OCI-LY7 (cell line): ENCODE data around the gene DDA1. TPM values are rescaled to one million over a fixed set of nuclear protein-coding genes. Genes with fewer than 3 reads are reported as not detected.

ENCODE experiments used
- BruUV-seq: library from RNA; stranded (reverse); fragments of 400-500 nt; replicated peaks from 2 replicates; lab custom pipeline; 2021; lab: Mats Ljungman, UMichigan
- CTCF ChIA-PET: fragments of 300-600 bp; sonication (Branson Sonifier 250); formaldehyde crosslinking; loops from one replicate; lab custom pipeline; 2022; ENCODE audit warnings: antibody characterized with exemption; ENCODE audit not compliant: unreplicated experiment; lab: Charles Lee
- POLR2A ChIA-PET: fragments of 300-600 bp; sonication (Branson Sonifier 250); formaldehyde crosslinking; loops from one replicate; lab custom pipeline; 2022; ENCODE audit warnings: antibody characterized with exemption; lab: Charles Lee
- DNase-seq: peaks from one replicate; pipeline ENCODE4 v3.0.0-alpha.2; 2015; ENCODE audit warnings: low spot score
- H2AFZ ChIP-seq: fragments of 200-600 bp; sonication (generic), shearing (Covaris generic); 2 replicates; pipeline ENCODE4 v1.6.1; 2014; ENCODE audit warnings: mild to moderate bottlenecking, antibody characterized with exemption, low read length, moderate library complexity
- H3K27ac ChIP-seq: fragments of 200-600 bp; sonication (generic); 2 replicates; pipeline ENCODE4 v1.5.1; 2014; ENCODE audit warnings: mixed run types, low read depth, mild to moderate bottlenecking, moderate library complexity, low read length, inconsistent platforms; ENCODE audit not compliant: poor library complexity, severe bottlenecking
- H3K36me3 ChIP-seq: fragments of 200-600 bp; sonication (generic); 2 replicates; pipeline ENCODE4 v1.6.1; 2014; ENCODE audit warnings: mild to moderate bottlenecking, antibody characterized with exemption, low read length, moderate library complexity, mixed read lengths; ENCODE audit not compliant: insufficient read depth
- H3K4me1 ChIP-seq: fragments of 200-600 bp; sonication (generic); 2 replicates; pipeline ENCODE4 v1.5.1; 2014; ENCODE audit warnings: mild to moderate bottlenecking, low read length; ENCODE audit not compliant: insufficient read depth, poor library complexity, severe bottlenecking
- H3K4me2 ChIP-seq: fragments of 200-600 bp; sonication (generic); 2 replicates; pipeline ENCODE4 v1.6.1; 2014; ENCODE audit warnings: mild to moderate bottlenecking, low read length
- H3K4me3 ChIP-seq: fragments of 200-600 bp; sonication (generic); 2 replicates; pipeline ENCODE4 v1.5.1; 2014; ENCODE audit warnings: mild to moderate bottlenecking, low read depth, low read length; ENCODE audit not compliant: poor library complexity, severe bottlenecking
- H3K79me2 ChIP-seq: fragments of 200-600 bp; sonication (generic); 2 replicates; pipeline ENCODE4 v1.6.1; 2016; ENCODE audit warnings: low read depth, mild to moderate bottlenecking, low read length, moderate library complexity, mixed read lengths; ENCODE audit not compliant: insufficient read depth
- H3K9me2 ChIP-seq: fragments of 200-600 bp; sonication (generic); 2 replicates; pipeline ENCODE4 v1.6.1; 2016; ENCODE audit warnings: mild to moderate bottlenecking, low read length, mixed read lengths; ENCODE audit not compliant: insufficient read depth
- H3K9me3 ChIP-seq: fragments of 200-600 bp; sonication (generic); 2 replicates; pipeline ENCODE4 v1.6.1; 2014; ENCODE audit warnings: mild to moderate bottlenecking, mixed run types, low read length, mixed read lengths
- H4K20me1 ChIP-seq: fragments of 200-600 bp; sonication (generic); 2 replicates; pipeline ENCODE4 v1.6.1; 2014; ENCODE audit warnings: mild to moderate bottlenecking, antibody characterized with exemption, low read length, moderate library complexity, mixed read lengths; ENCODE audit not compliant: insufficient read depth
- CTCF ChIP-seq: fragments of 200-600 bp; sonication (generic); conservative IDR thresholded peaks from 2 replicates; pipeline ENCODE4 v1.5.1; 2014; ENCODE audit warnings: mild to moderate bottlenecking, antibody characterized with exemption, low read length, moderate library complexity, mixed read lengths
- EZH2phosphoT487 ChIP-seq: fragments of 200-600 bp; sonication (generic); IDR thresholded peaks from 2 replicates; pipeline ENCODE4 v1.6.1; 2018; ENCODE audit warnings: low read depth, borderline replicate concordance, mild to moderate bottlenecking, mixed run types, antibody characterized with exemption, low read length, moderate library complexity, mixed read lengths
- intact Hi-C: fragments of 100-400 bp; cut with micrococcal nuclease; formaldehyde crosslinking; loops from one replicate; pipeline ENCODE4 v1.10.0; 2022; ENCODE audit not compliant: unreplicated experiment
- total RNA-seq, 2 experiments: library from RNA; depleted of rRNA in 1 of 2; stranded (reverse); fragments of >200 nt in 1 of 2; shearing (Covaris generic) in 1 of 2; gene quantifications; 2 replicates each; pipeline ENCODE4 v1.2.3, GENCODE V29; 2014 to 2022

The DDA1 gene
- total RNA-seq, 2 experiments from 2014 or later, result 36.6 to 48.8 TPM

GRCh38 chr19:17292301-17293074 is 16.9 kb upstream of the DDA1 start:
- H3K27ac ChIP-seq, result peak overlapping the region; percentile 63
- DNase-seq, result peak; percentile 87
- TF ChIP-seq EZH2phosphoT487 (no peak), CTCF (peak; percentile 78)
- no peaks in the 10 kb centered on the region for H3K9me3 ChIP-seq
- POLR2A ChIA-PET, result interaction anchor here (0.6 to 1.5 kb wide), 3 partner anchors 14 to 58 kb away, joined by 3 to 6 read pairs (median 4); no protein-coding TSS in a partner anchor
- H3K9me2 ChIP-seq, result no peaks in the 10 kb centered on the region
- peaks cover 16% of the 10 kb centered on the region; the same call in 1 of the 2 replicates for H3K36me3 ChIP-seq
- peak overlapping the region; percentile 77 for H3K4me3 ChIP-seq
- H3K79me2 ChIP-seq, result peaks cover 10% of the 10 kb centered on the region; the same call in 1 of the 2 replicates
- no TSS peak for BruUV-seq
- CTCF ChIA-PET, result interaction anchor here (0.6 kb wide), 1 partner anchor 8 kb away, joined by 3 read pairs; no protein-coding TSS in a partner anchor
- H2AFZ ChIP-seq, result peak overlapping the region; percentile 77
- H3K4me2 ChIP-seq, result peak overlapping the region; percentile 88
- H3K4me1 ChIP-seq, result peaks cover 27% of the 10 kb centered on the region
- no peaks in the 10 kb centered on the region for H4K20me1 ChIP-seq
- intact Hi-C loops, result loop anchor here (1.0 kb wide), 3 partner anchors 13 to 94 kb away; partner anchors contain the start of gene MRPL34

DNA sequence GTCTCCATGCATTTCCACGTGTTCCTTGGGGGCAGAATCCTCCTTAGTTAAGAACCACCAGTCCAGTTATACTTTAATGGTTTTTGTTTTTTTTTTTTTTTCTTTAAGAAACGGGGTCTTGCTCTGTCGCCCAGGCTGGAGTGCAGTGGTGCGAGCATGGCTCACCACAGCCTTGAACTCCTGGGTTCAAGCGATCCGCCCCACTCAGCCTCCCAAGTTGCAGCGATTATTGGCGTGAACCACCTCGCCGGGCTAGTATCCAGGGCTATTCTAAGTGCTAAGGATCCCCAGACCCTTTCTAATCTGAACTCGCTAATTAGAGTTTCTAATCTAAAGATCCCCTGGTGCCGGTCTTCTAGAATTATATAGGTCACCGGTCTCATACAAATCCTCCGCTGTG is 15.8 kb upstream of the DDA1 start:
- intact Hi-C loops, result no loop called here
- 0 out of 2 replicates have a peak, but pooled peaks have one; percentile 15 for TF ChIP-seq CTCF
- no peak for TF ChIP-seq EZH2phosphoT487
- peaks cover 27% of the 10 kb centered on the region for H3K4me1 ChIP-seq
- peaks cover 26% of the 10 kb centered on the region for H3K36me3 ChIP-seq
- H3K9me2 ChIP-seq, result no peaks in the 10 kb centered on the region
- ChIA-PET POLR2A (interaction anchor here (0.6 to 1.5 kb wide), 3 partner anchors 13 to 405 kb away, joined by 3 to 6 read pairs (median 3); partner anchors contain the start of gene F2RL3), CTCF (interaction anchor here (0.6 to 1.0 kb wide), 3 partner anchors 10 to 15 kb away, joined by 3 read pairs; partner anchors contain the start of genes ABHD8, DDA1 and MRPL34)
- no peaks in the 10 kb centered on the region for H4K20me1 ChIP-seq
- BruUV-seq, result TSS peak; percentile 52
- H2AFZ ChIP-seq, result no peak overlapping the region
- DNase-seq, result no peak
- peaks cover 10% of the 10 kb centered on the region; the same call in 1 of the 2 replicates for H3K79me2 ChIP-seq
- peak overlapping the region; percentile 77 for H3K4me3 ChIP-seq
- H3K27ac ChIP-seq, result peak overlapping the region; percentile 27
- peak overlapping the region; percentile 88 for H3K4me2 ChIP-seq
- H3K9me3 ChIP-seq, result no peaks in the 10 kb centered on the region
